GM10266 (cell line): ENCODE data around the gene PIP4K2A.
"Not testable (repeated sequence)": the region's sequence is repeated elsewhere in the genome, so short reads cannot be mapped to it uniquely, and the experiment has no call there.

Experiments used
- DNase-seq: peaks from one replicate; pipeline ENCODE4 v3.0.0; 2012; ENCODE audit errors: extremely low spot score
- CTCF ChIP-seq: IDR thresholded peaks from 2 replicates; pipeline ENCODE4 v1.5.1; 2012; ENCODE audit warnings: mild to moderate bottlenecking, low read depth; ENCODE audit not compliant: control insufficient read depth, insufficient read depth; ENCODE audit errors: missing control alignments

The PIP4K2A gene

GRCh38 chr10:22505911-22506685, 208.3 kb downstream of the PIP4K2A start:
- no peak for TF ChIP-seq CTCF
- DNase-seq = no peak

GRCh38 chr10:22504766-22505165, 209.6 kb downstream of the PIP4K2A start:
- DNase-seq = no peak
- no peak for TF ChIP-seq CTCF

- no peak for DNase-seq
- TF ChIP-seq CTCF = no peak
Observed at GRCh38 chr10:22503315-22504088, 210.9 kb downstream of the PIP4K2A start.

GRCh38 chr10:22501863-22502262, 212.5 kb downstream of the PIP4K2A start:
- no peak for DNase-seq
- no peak for TF ChIP-seq CTCF

GRCh38 chr10:22501413-22501812, 213.0 kb downstream of the PIP4K2A start:
- DNase-seq = no peak
- no peak for TF ChIP-seq CTCF

- no peak for DNase-seq
- TF ChIP-seq CTCF = no peak
Observed at GRCh38 chr10:22500656-22501340, 213.6 kb downstream of the PIP4K2A start.

GRCh38 chr10:22499973-22500372, 214.4 kb downstream of the PIP4K2A start:
- not testable (repeated sequence) for DNase-seq
